Activated CD4-positive, alpha-beta memory T cell treated with anti-CD3 and anti-CD28 coated beads for 36 hours (primary cell): ENCODE measurements around the gene SGMS2. TPM values are rescaled to one million over a fixed set of nuclear protein-coding genes. Genes with fewer than 3 reads are reported as not detected.

ENCODE experiments used
- CTCF ChIA-PET: fragments of 350-600 bp; sonication (Branson Sonifier 250); formaldehyde crosslinking; loops from one replicate; lab custom pipeline; 2021; ENCODE audit warnings: antibody characterized with exemption, inconsistent platforms; lab: Charles Lee
- POLR2A ChIA-PET: fragments of 350-600 bp; sonication (Branson Sonifier 250); formaldehyde crosslinking; loops from one replicate; lab custom pipeline; 2021; ENCODE audit warnings: antibody characterized with exemption; lab: Charles Lee
- DNase-seq: peaks from one replicate; pipeline ENCODE4 v3.0.0-alpha.2; 2020
- H3K27ac Mint-ChIP-seq: one replicate; pipeline ENCODE4 v1.8.0; 2021; ENCODE audit warnings: mixed read lengths
- H3K27me3 Mint-ChIP-seq: one replicate; pipeline ENCODE4 v1.8.0; 2021; ENCODE audit warnings: mixed read lengths
- H3K36me3 Mint-ChIP-seq: one replicate; pipeline ENCODE4 v1.8.0; 2021; ENCODE audit warnings: mixed read lengths
- H3K4me1 Mint-ChIP-seq: one replicate; pipeline ENCODE4 v1.8.0; 2021; ENCODE audit warnings: low read depth, mixed read lengths
- H3K4me3 Mint-ChIP-seq: one replicate; pipeline ENCODE4 v1.8.0; 2021; ENCODE audit warnings: mild to moderate bottlenecking, mixed read lengths
- H3K9me3 Mint-ChIP-seq: one replicate; pipeline ENCODE4 v1.8.0; 2021; ENCODE audit warnings: mixed read lengths
- intact Hi-C: fragments of 100-400 bp; cut with micrococcal nuclease; formaldehyde crosslinking; loops from one replicate; pipeline ENCODE4 v1.15.1; 2023
- total RNA-seq, 2 experiments: library from RNA; stranded (reverse); gene quantifications; one replicate each; pipeline ENCODE4 v1.2.3, GENCODE V29; 2021

SGMS2 gene
- total RNA-seq, 2 experiments from 2014 or later, result 0.36 to 0.76 TPM

DNA sequence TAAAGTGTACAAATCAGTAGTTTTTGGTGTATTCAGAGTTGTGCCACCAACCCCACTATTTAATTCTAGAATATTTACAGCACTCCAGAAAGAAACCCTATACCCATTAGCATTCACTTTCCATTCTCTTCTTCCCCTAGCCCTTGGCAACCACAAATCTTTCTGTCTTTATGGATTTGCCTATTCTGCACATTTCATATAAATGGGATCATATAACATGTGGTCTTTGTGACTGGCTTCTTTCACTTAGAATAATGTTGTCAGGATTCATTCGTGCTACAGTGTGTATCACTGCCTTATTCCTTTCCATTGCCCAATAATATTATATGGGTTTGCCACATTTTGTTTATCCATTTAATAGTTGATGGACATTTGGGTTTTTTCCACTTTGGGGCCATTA lies 32.2 kb downstream of the SGMS2 start:
- CTCF ChIA-PET, result no interaction called here

DNA sequence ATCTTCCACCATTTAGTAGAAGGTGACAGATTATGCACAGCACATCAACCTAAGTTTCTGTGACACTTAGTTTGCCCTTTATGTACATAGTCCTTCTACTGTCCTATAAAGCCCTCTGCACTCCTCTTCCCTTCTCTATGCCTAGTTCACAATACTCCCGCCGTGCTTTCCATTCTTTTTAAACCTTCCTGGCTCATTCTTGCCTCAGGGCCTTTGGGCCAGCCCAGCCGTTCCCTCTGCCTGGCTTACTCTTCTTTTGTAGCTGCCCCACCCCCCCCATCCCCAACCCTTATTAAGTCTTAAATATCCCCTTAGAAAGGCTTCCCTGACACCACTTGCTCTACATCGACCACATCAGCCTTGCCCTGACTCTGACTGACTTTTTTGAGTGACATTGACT lies 33.0 kb downstream of the SGMS2 start:
- Mint-ChIP-seq H3K36me3 (no peaks in the 10 kb centered on the region), H3K27me3 (peaks cover 35% of the 10 kb centered on the region), H3K4me1 (peaks cover 7% of the 10 kb centered on the region), H3K4me3 (no peak overlapping the region), H3K9me3 (no peaks in the 10 kb centered on the region), H3K27ac (no peak overlapping the region)
- no peak for DNase-seq
- intact Hi-C loops, result no loop called here
- ChIA-PET CTCF (no interaction called here), POLR2A (no interaction called here)

More for the DNA sequence above, 32.2 kb downstream of the SGMS2 start:
- H3K9me3 Mint-ChIP-seq, result no peaks in the 10 kb centered on the region
- no peak overlapping the region for H3K4me3 Mint-ChIP-seq
- H3K27ac Mint-ChIP-seq, result no peak overlapping the region
- intact Hi-C loops, result no loop called here
- no peak for DNase-seq
- peaks cover 32% of the 10 kb centered on the region for H3K27me3 Mint-ChIP-seq
- no peaks in the 10 kb centered on the region for H3K36me3 Mint-ChIP-seq
- POLR2A ChIA-PET, result no interaction called here
- H3K4me1 Mint-ChIP-seq, result no peaks in the 10 kb centered on the region

DNA sequence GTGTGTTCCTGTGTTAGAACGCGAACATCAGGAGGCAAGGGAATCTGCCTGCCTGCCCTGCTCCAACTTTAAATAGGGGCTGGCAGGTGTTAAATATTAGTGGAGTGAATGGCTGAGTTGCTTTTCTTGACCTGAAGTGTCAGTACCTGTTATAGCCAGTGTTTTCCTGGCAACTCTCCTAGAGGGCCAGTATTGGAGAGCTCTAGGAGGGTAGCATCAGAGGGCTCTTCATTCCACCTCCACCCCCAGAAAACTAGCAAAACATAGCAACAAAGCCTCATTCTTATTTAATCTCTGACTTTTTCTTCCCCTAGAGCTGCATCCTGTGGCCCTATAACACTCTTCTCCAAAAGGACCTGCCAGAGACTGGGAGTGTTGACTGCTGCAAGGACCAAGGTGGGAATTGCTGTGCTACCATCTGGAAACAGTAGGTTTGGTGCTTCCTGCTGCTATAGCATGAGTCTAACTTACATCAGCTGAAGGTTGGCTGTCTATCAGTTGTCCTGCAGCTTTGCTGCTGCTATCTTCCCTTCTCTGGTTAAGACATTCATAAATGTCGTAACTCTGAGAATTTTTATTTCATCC lies 33.5 kb downstream of the SGMS2 start:
- H3K27me3 Mint-ChIP-seq, result peaks cover 39% of the 10 kb centered on the region
- no peaks in the 10 kb centered on the region for H3K9me3 Mint-ChIP-seq
- CTCF ChIA-PET, result no interaction called here
- peaks cover 12% of the 10 kb centered on the region for H3K4me1 Mint-ChIP-seq
- DNase-seq, result no peak
- no peak overlapping the region for H3K27ac Mint-ChIP-seq
- intact Hi-C loops, result no loop called here
- POLR2A ChIA-PET, result no interaction called here
- no peak overlapping the region for H3K4me3 Mint-ChIP-seq
- no peaks in the 10 kb centered on the region for H3K36me3 Mint-ChIP-seq

DNA sequence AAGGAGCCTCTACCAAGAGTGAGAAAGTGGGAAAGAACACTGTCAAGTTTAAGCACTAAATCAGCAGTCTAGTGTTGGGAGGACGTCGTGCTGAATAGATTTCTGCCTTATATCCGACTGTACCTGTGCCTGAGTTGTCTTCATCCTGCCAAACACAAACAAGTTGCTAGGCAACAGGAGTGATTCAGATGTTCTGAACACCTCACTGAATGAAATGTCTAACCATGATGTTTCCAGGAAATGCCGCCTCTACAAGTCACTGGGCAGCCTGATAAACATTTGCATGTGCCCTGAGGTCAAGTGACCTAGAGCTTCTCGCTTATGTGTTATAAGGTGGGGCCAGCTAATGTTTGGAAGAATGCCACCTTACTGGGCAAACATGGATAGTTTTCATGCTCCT lies 37.9 kb downstream of the SGMS2 start:
- Mint-ChIP-seq H3K36me3 (no peaks in the 10 kb centered on the region), H3K27me3 (peaks cover 18% of the 10 kb centered on the region), H3K27ac (no peak overlapping the region), H3K4me3 (no peak overlapping the region), H3K9me3 (no peaks in the 10 kb centered on the region), H3K4me1 (peaks cover 21% of the 10 kb centered on the region)
- ChIA-PET POLR2A (no interaction called here), CTCF (no interaction called here)
- intact Hi-C loops, result loop anchor here (1.0 to 2.0 kb wide), 3 partner anchors 34 to 142 kb away; partner anchors contain the start of genes PAPSS1 and SGMS2
- DNase-seq, result peak; percentile 41

DNA sequence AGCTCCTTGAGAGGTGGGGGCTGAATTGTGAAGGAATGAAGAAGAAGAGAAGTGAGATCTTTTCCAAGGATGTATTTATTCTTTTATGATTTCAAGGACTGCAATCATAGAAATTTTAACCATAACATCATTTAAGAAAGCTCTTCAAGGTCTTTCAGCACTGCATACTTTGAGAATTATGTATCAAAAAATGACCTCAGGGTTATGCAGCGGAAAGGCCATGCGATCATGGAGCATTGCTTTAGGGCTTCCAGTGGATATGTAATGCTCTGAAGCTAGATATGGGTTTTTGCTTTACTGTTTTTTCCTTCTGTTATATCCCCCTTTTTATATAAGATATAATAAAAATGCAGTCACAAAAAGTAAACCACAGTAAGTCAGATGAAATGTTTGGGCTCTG lies 38.7 kb downstream of the SGMS2 start:
- no peaks in the 10 kb centered on the region for H3K9me3 Mint-ChIP-seq
- H3K36me3 Mint-ChIP-seq, result no peaks in the 10 kb centered on the region
- H3K27me3 Mint-ChIP-seq, result peaks cover 12% of the 10 kb centered on the region
- DNase-seq, result no peak
- no peak overlapping the region for H3K27ac Mint-ChIP-seq
- H3K4me1 Mint-ChIP-seq, result peaks cover 21% of the 10 kb centered on the region
- ChIA-PET POLR2A (interaction anchor here (1.0 kb wide), 1 partner anchor 32 kb away, joined by 3 read pairs; no protein-coding TSS in a partner anchor), CTCF (no interaction called here)
- intact Hi-C loops, result loop anchor here (1.0 to 2.0 kb wide), 2 partner anchors 39 to 143 kb away; partner anchors contain the start of genes PAPSS1 and SGMS2
- H3K4me3 Mint-ChIP-seq, result no peak overlapping the region

DNA sequence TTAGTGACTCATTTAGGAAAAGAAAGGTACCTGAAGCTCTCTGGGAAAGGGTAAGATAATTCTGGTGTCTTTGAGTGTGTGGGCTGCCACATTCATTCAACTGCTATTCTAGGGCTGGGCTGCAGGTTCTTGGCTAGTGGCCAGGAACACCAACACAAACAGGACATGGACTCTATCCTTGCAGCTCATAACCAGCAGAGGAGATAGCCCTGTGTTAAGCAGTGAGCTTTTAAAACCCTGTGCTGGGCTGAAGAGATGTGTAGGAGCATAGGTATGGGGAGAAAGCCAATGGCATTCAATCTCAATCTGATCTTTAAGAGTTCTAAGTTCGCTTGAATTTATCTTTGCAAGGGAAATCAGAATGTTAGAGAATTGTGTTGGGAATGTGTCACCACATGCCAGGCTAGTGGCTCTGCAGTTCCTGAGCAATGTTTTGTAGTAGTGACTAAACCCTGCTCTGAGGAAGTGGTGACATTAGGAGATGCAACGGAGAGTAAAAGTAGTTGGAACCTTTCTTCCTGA lies 39.2 kb downstream of the SGMS2 start:
- Mint-ChIP-seq H3K36me3 (no peaks in the 10 kb centered on the region), H3K27me3 (peaks cover 9% of the 10 kb centered on the region), H3K27ac (peak overlapping the region; percentile 28), H3K9me3 (no peaks in the 10 kb centered on the region), H3K4me3 (no peak overlapping the region), H3K4me1 (peaks cover 21% of the 10 kb centered on the region)
- POLR2A ChIA-PET, result interaction anchor here (1.0 kb wide), 1 partner anchor 32 kb away, joined by 3 read pairs; no protein-coding TSS in a partner anchor
- peak; percentile 60 for DNase-seq
- intact Hi-C loops, result loop anchor here (1.0 to 2.0 kb wide), 2 partner anchors 39 to 144 kb away; partner anchors contain the start of genes PAPSS1 and SGMS2
- CTCF ChIA-PET, result no interaction called here

DNA sequence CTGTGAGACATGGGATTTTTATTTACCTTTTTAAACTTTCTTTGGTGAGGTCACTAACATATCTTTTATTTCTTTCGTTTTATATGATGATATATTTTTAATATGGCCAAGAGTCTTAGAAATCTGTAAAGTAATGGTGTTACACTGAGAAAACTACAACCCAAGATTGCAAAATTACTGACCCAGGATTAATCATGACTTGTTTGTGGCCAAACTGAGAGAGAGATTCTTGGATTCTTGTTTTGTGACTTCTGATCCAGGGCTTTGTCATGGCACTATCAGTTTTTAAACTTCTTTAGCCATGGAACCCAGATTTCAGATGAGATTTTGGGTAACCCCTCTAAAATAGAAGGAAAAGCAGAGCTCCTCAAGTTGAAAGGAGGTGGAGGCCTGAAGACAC lies 42.0 kb downstream of the SGMS2 start:
- no peaks in the 10 kb centered on the region for H3K9me3 Mint-ChIP-seq
- H3K4me3 Mint-ChIP-seq, result no peak overlapping the region
- ChIA-PET CTCF (no interaction called here), POLR2A (no interaction called here)
- H3K27ac Mint-ChIP-seq, result no peak overlapping the region
- no peak for DNase-seq
- intact Hi-C loops, result no loop called here
- peaks cover 21% of the 10 kb centered on the region for H3K4me1 Mint-ChIP-seq
- H3K27me3 Mint-ChIP-seq, result peaks cover 11% of the 10 kb centered on the region
- H3K36me3 Mint-ChIP-seq, result no peaks in the 10 kb centered on the region

DNA sequence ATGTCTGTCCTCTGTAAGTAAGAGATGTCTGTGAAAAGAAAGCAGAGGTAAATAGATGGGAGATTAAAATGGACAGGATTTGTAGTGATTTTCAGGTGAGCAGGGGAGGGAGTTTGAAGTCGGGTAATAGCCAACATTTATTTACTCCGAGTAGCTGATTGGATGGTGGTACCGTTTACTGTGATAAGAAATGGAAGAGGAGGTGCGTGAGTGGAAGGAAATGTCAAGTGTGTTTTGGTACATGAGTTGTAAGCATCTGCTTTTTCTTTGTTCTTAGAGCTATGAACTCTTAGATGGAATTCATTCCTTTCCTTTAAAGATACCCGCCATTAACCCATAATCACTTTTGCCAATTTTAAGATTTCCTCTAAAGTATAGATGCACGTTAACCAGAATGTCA lies 45.5 kb downstream of the SGMS2 start:
- CTCF ChIA-PET, result no interaction called here

DNA sequence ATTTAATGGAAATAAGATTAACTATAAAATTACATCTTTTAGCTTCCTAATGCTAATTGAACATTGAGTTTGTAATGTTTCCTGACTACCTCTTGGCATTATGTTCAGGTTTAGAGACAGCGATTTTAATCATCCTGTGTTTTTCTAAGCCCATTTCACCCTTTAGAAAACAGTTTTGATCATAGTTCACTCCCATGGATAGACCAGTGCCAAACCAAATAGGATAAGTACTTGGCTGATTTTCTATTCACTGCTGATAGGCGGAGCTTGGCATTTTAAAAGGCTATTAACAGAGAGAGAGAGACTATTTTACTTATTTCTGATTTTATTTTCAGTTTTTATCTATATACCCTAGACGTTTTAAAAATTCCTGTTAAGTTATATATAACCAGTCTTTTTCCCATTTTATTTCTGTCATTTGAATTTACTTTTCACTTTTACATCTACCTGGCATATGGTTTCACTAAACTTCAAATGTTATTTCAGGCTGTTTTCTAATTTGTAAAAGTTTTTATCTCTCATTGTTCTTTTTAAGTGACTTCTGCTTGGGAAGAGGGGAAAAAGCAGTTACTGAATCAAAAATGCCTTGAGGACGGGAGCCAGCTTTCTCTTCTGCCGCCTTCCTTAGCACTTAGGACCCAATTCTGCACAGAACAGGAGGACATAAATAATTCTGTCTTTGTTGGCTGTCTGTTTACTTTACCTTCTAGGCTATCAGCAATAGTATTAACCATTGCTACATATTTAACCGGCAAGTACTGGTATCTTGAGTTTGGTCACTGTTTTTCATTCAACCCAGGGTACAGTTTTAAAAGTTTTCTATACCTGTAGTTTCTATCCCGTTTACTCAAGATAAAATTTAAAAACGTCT lies 46.4 kb downstream of the SGMS2 start:
- Mint-ChIP-seq H3K27ac (no peak overlapping the region), H3K4me3 (no peak overlapping the region), H3K36me3 (no peaks in the 10 kb centered on the region), H3K4me1 (no peaks in the 10 kb centered on the region), H3K9me3 (peaks cover 3% of the 10 kb centered on the region), H3K27me3 (peaks cover 4% of the 10 kb centered on the region)
- ChIA-PET POLR2A (no interaction called here), CTCF (no interaction called here)
- intact Hi-C loops, result no loop called here
- no peak for DNase-seq

More for the DNA sequence above, 45.5 kb downstream of the SGMS2 start:
- Mint-ChIP-seq H3K4me1 (no peaks in the 10 kb centered on the region), H3K27me3 (peaks cover 6% of the 10 kb centered on the region), H3K27ac (no peak overlapping the region), H3K36me3 (no peaks in the 10 kb centered on the region), H3K4me3 (no peak overlapping the region), H3K9me3 (peaks cover 2% of the 10 kb centered on the region)
- no peak for DNase-seq
- intact Hi-C loops, result no loop called here
- POLR2A ChIA-PET, result no interaction called here

DNA sequence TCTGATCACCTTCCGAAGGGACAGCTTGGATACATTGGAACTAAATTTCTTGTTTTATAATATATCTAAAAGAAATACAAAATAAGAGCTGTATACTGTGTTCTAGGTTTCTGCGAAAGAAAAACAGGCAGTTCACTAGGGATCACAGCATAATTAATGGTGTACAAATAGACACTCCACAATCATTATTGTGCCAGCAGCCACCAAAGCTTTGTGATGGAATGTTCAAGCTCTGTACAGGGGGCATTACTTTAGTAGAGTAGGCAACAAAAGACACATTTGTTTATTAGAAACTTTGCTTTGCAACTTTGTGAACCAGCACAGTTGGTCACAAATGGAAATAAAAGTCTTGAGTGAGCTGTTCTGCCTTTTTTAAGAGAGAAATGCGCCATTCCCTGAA lies 49.3 kb downstream of the SGMS2 start:
- no peaks in the 10 kb centered on the region for H3K36me3 Mint-ChIP-seq
- H3K27me3 Mint-ChIP-seq, result peaks cover 4% of the 10 kb centered on the region
- POLR2A ChIA-PET, result no interaction called here
- intact Hi-C loops, result no loop called here
- peaks cover 3% of the 10 kb centered on the region for H3K9me3 Mint-ChIP-seq
- no peak for DNase-seq
- CTCF ChIA-PET, result interaction anchor here (1.2 kb wide), 1 partner anchor 136 kb away, joined by 3 read pairs; no protein-coding TSS in a partner anchor
- H3K27ac Mint-ChIP-seq, result no peak overlapping the region
- H3K4me1 Mint-ChIP-seq, result no peaks in the 10 kb centered on the region
- H3K4me3 Mint-ChIP-seq, result no peak overlapping the region

DNA sequence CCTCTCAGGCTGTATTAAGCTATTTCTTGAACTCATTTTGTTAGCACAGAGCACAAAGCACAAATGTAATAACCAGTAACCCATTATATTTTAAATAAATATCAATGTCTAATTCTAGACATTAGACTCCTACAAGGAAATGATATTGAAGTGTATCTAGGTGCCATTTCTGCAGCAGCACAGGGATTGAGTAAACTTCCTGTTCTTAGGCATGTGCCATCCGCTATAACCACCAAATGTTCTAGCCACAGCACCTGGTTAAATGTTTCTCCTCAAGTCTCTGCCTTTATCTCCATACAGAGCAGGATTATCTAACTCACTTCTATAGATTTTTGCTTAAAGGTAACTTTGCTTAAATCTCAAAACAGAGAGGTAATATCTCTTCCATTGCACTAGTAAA lies 51.4 kb downstream of the SGMS2 start:
- ChIA-PET CTCF (no interaction called here), POLR2A (no interaction called here)
- H3K36me3 Mint-ChIP-seq, result no peaks in the 10 kb centered on the region
- DNase-seq, result no peak
- H3K9me3 Mint-ChIP-seq, result peaks cover 3% of the 10 kb centered on the region
- H3K4me1 Mint-ChIP-seq, result no peaks in the 10 kb centered on the region
- intact Hi-C loops, result no loop called here
- no peak overlapping the region for H3K27ac Mint-ChIP-seq
- peaks cover 7% of the 10 kb centered on the region for H3K27me3 Mint-ChIP-seq
- H3K4me3 Mint-ChIP-seq, result no peak overlapping the region

DNA sequence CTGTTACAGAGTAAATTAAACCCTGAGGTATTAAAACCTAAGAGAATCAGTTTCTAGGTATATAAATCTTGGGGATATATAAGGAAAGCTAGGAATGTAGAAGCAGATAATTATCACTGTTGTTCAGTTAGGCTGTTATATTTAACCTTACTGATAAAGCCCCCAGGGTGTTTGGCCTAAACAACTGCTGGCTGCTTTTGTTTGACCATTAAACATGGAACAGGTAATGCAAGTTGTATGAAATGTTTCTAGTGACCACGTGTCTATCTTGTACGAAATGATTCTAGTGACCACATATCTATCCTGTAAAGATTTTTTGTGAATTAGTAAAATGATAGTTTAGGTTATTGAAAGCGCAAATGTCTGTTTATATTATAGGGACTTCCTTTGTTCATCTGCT lies 52.6 kb downstream of the SGMS2 start:
- ChIA-PET POLR2A (no interaction called here), CTCF (no interaction called here)
- no peak overlapping the region for H3K4me3 Mint-ChIP-seq

More for the DNA sequence above, 52.6 kb downstream of the SGMS2 start:
- intact Hi-C loops, result no loop called here
- Mint-ChIP-seq H3K9me3 (peaks cover 3% of the 10 kb centered on the region), H3K4me1 (no peaks in the 10 kb centered on the region), H3K27ac (no peak overlapping the region), H3K36me3 (no peaks in the 10 kb centered on the region), H3K27me3 (peaks cover 12% of the 10 kb centered on the region)
- DNase-seq, result no peak
